Measurements from ENCODE around the gene AQP12B. TPM values are rescaled to one million over a fixed set of nuclear protein-coding genes. Genes with fewer than 3 reads are reported as not detected.
A peak's percentile ranks its signal among the peaks of the same experiment; 100 is the strongest.

Gene AQP12B
- total and polyA plus RNA-seq, 2 of the 13 experiments (the other 11 are each of a cell fraction or from before 2014, with no cell fraction given) = not detected

GRCh38 chr2:240713071-240713927, 30.6 kb upstream of the AQP12B start:
- Histone ChIP-seq H3K9me3 (ENCODE audit: low read length) (no peaks in the 10 kb centered on the region), H3K36me3 (replicated peaks in 1 of 2; ENCODE audit: control insufficient read depth in 1 of 2, insufficient read depth in 2 of 2, low read length in 2 of 2) (no peaks in the 10 kb centered on the region), H3K27ac (ENCODE audit: extremely low read length, insufficient read depth, low read length) (no peak overlapping the region), H4K20me1 (ENCODE audit: insufficient read depth, low read length) (no peaks in the 10 kb centered on the region), H3K9ac (ENCODE audit: insufficient read depth, low read depth, low read length) (no peak overlapping the region), H3K4me1 (ENCODE audit: insufficient read depth, low read length) (no peaks in the 10 kb centered on the region), H3K79me2 (ENCODE audit: insufficient read depth, low read length) (no peaks in the 10 kb centered on the region), H3K4me2 (ENCODE audit: low read depth, low read length) (no peak overlapping the region), H2AFZ (ENCODE audit: low read length) (no peak overlapping the region), H3K4me3 (replicated peaks in 1 of 3; ENCODE audit: insufficient read depth in 1 of 3, low read depth in 2 of 3, low read length in 3 of 3) (no peak overlapping the region), H3K27me3 (ENCODE audit: control insufficient read depth in 1 of 2, insufficient read depth in 2 of 2, low read length in 2 of 2) (peaks cover 48 to 92% of the 10 kb centered on the region in 2 experiments)
- POLR2A ChIA-PET = no interaction called here
- intact Hi-C loops (cut with micrococcal nuclease; ENCODE audit: unreplicated experiment) (no loop called here), in situ Hi-C loops (cut with HindIII; ENCODE audit: extremely low pct_ligation_motif_present, low pct_unique_long_range_greater_than_20kb) (no loop called here)
- ATAC-seq (no peak; the same call in 2 of the 3 replicates), DNase-seq (ENCODE audit: low spot score) (no peak), FAIRE-seq (no peak)
- CTCF ChIA-PET (ENCODE audit: low intra/inter-chr PET ratio, low total read pairs) = no interaction called here
- no TSS peak for BruUV-seq (replicated peaks)
- 20% methylated on average over 17 of the region's 25 CpGs for WGBS (ENCODE audit: low lambda C conversion rate)
- TF ChIP-seq ZNF10 (CRISPR knock-in tag; IDR thresholded peaks at IDR 0.05; ENCODE audit: borderline replicate concordance, low read depth) (no peak), CREB1 (IDR thresholded peaks at IDR 0.05) (peak; percentile 30; the same call in 1 of the 2 replicates), CREB1 (CRISPR knock-in tag; IDR thresholded peaks at IDR 0.05) (no peak), NFE2L2 (IDR thresholded peaks at IDR 0.05; ENCODE audit: low read length) (no peak), HNRNPLL (IDR thresholded peaks at IDR 0.05; ENCODE audit: low read depth, low read length, poor library complexity, severe bottlenecking) (no peak), ZNF547 (CRISPR knock-in tag; IDR thresholded peaks at IDR 0.05) (no peak), ZBTB21 (CRISPR knock-in tag; IDR thresholded peaks at IDR 0.05) (no peak), CBX1 (IDR thresholded peaks at IDR 0.05; ENCODE audit: low read depth) (no peak), EZH2 (conservative IDR thresholded peaks at IDR 0.05; ENCODE audit: low read depth, low read length) (peak; percentile 29; the same call in 1 of the 2 replicates)

GRCh38 chr2:240712121-240712520, 29.4 kb upstream of the AQP12B start:
- H3K4me1 ChIP-seq (ENCODE audit: insufficient read depth, low read length) = no peaks in the 10 kb centered on the region
- H4K20me1 ChIP-seq (ENCODE audit: insufficient read depth, low read length) = no peaks in the 10 kb centered on the region
- no peak overlapping the region for H3K4me3 ChIP-seq (replicated peaks in 1 of 3; ENCODE audit: insufficient read depth in 1 of 3, low read depth in 2 of 3, low read length in 3 of 3)
- BruUV-seq (replicated peaks) = no TSS peak
- H3K9me3 ChIP-seq (ENCODE audit: low read length) = no peaks in the 10 kb centered on the region
- TF ChIP-seq EED (CRISPR knock-in tag; IDR thresholded peaks at IDR 0.05) (0 out of 2 replicates have a peak, but pooled peaks have one; percentile 23), PTBP1 (IDR thresholded peaks at IDR 0.05; ENCODE audit: low read depth, low read length, poor library complexity, severe bottlenecking) (no peak), ZNF503 (CRISPR knock-in tag; IDR thresholded peaks at IDR 0.05) (no peak)
- POLR2A ChIA-PET = no interaction called here
- in situ Hi-C loops (cut with HindIII; ENCODE audit: extremely low pct_ligation_motif_present, low pct_unique_long_range_greater_than_20kb) (no loop called here), intact Hi-C loops (cut with micrococcal nuclease; ENCODE audit: unreplicated experiment) (no loop called here)
- ATAC-seq = no peak
- no peak for DNase-seq (ENCODE audit: low spot score)
- WGBS (ENCODE audit: low lambda C conversion rate) = 18% methylated on average over 9 of the region's 9 CpGs
- CTCF ChIA-PET (ENCODE audit: low intra/inter-chr PET ratio, low total read pairs) = no interaction called here
- H3K79me2 ChIP-seq (ENCODE audit: insufficient read depth, low read length) = no peaks in the 10 kb centered on the region
- no peak overlapping the region for H3K4me2 ChIP-seq (ENCODE audit: low read depth, low read length)
- no peaks in the 10 kb centered on the region for H3K36me3 ChIP-seq (replicated peaks in 1 of 2; ENCODE audit: control insufficient read depth in 1 of 2, insufficient read depth in 2 of 2, low read length in 2 of 2)
- peaks cover 47 to 91% of the 10 kb centered on the region in 2 experiments for H3K27me3 ChIP-seq (ENCODE audit: control insufficient read depth in 1 of 2, insufficient read depth in 2 of 2, low read length in 2 of 2)
- no peak overlapping the region for H3K9ac ChIP-seq (ENCODE audit: insufficient read depth, low read depth, low read length)
- H2AFZ ChIP-seq (ENCODE audit: low read length) = no peak overlapping the region
- H3K27ac ChIP-seq (ENCODE audit: extremely low read length, insufficient read depth, low read length) = no peak overlapping the region
- FAIRE-seq = no peak

Data from HepG2 (cell line).